ENCODE data around the gene TUBB3. TPM values are rescaled to one million over a fixed set of nuclear protein-coding genes. Genes with fewer than 3 reads are reported as not detected.
"Not testable (repeated sequence)": the region's sequence is repeated elsewhere in the genome, so short reads cannot be mapped to it uniquely, and the experiment has no call there.

The TUBB3 gene
- polyA plus RNA-seq, 3 donors, result 8.0 to 16.8 (median 13.9) TPM

DNA sequence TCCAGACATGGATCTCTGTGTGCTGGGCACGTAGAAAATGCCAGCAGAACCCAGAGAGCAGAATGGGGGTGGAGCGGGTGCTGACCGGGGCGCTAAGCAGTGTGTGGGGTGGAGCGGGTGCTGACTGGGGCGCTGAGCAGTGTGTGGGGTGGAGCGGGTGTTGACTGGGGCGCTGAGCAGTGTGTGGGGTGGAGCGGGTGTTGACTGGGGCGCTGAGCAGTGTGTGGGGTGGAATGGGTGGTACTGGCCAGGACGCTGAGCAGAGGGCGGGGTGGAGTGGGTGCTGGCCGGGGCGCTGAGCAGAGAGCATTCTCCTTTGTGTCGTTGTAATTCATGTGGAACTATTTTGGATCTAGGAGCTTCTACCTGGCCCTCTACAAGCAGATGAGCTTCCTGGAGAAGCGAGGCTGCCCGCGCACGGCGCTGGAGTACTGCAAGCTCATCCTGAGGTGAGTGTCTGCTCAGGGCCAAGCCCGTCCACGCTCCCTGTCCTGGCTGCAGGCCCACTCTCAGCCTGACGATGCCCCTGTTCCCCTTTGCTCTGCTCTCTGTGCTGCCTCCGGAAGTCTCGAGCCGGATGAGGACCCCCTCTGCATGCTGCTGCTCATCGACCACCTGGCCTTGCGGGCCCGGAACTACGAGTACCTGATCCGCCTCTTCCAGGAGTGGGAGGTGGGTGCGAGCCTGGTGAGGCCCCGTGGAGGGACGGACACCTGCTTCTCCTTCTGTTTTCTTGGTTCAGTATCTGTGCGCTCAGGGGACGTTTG is 24.8 kb upstream of the TUBB3 start:
- no peak for DNase-seq

DNA sequence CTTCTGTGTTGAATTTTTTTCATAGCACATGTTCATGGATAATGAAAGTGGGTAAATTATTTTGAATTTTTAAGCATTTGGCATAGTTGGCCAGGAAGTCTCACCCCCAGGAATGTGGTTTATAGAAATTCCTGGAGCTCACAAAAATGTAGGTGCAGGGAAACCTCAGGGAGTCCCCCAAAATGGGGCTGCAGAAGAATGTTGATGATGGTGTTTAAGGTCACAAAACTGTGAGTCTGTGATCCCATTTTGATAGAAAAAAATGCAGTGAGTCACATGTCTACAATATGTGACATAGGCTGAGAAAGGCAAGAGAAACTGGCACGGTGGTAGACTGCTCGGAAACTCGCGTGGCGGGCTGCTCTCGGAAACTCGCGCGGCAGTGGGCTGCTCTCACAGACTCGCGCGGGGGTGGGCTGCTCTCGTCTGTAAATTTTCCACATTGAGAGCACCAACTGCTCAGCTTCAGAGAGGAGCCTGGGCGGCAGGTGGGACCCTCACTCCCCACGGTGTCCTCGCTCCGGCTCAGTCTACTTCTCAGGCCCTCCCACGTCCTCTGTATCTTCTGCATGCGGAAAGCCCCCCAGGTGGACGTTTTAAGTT is 23.2 kb upstream of the TUBB3 start:
- DNase-seq, result no peak

DNA sequence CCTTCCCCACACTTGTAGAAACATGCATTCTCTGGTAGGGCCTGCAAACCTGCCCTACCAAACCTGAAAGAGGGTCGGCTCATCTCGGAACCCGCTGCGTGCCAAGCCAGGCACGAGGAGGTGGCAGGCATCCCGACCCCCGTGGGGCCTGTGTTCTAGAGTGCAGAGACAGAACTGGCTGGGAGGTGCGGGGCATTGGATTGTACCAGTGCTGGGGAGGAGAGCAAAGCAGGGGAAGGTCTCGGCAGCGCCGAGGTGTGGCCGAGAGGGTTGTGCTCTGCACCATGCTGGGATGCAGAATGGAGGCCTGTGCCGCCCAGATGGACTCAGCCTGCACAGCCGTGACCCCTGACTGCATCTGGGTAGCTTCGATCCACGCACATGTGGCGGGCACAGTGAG is 22.3 kb upstream of the TUBB3 start:
- no peak for DNase-seq

DNA sequence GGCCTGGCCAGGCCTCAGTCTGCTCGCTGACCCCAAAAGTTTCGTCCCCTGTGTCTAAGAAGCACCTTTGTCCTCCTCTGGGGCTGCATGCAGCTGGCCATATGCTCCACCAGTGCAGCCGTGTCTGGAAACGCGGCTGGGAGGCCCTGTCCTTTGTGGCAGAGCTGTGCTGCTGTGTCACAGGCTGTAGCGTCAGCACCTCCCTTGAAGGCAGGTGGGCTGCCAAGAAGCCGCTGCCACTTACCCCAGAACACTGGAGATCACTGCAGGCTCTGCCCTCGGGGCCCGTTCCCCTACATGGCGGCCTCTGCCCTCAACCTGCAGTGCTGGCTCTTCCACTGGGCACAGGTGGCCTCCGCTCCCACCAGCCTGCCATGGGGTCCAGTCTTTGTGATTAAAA is 20.2 kb upstream of the TUBB3 start:
- DNase-seq, result no peak

DNA sequence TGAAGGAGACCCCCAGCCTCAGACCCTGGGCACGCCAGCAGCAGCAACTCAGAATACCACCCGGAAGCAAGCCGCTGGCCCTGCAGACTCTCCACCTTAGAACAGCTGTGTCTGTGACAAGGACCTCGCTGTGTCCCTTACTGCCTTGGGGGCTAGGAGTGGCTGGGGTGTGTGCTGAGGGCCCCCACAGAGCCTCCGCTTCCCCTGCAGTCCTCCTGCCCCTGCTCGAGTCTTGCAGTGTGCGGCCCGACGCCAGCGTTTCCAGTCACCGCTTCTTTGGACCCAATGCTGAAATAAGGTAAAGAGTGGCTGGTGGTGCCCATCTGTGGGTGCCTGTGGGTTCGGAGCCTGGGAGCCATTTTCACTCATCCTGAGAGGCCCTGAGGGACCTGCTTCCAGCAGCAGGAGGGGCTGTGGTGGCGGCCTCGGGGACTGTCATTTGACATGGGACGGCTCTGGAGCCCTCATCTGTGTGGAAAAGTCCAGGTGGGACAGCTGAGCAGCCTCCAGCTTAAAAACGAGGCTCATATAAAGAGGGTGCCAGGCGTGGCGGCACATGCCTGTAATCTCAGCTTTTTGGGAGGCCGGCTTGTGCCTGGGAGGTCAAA is 19.1 kb upstream of the TUBB3 start:
- no peak for DNase-seq

DNA sequence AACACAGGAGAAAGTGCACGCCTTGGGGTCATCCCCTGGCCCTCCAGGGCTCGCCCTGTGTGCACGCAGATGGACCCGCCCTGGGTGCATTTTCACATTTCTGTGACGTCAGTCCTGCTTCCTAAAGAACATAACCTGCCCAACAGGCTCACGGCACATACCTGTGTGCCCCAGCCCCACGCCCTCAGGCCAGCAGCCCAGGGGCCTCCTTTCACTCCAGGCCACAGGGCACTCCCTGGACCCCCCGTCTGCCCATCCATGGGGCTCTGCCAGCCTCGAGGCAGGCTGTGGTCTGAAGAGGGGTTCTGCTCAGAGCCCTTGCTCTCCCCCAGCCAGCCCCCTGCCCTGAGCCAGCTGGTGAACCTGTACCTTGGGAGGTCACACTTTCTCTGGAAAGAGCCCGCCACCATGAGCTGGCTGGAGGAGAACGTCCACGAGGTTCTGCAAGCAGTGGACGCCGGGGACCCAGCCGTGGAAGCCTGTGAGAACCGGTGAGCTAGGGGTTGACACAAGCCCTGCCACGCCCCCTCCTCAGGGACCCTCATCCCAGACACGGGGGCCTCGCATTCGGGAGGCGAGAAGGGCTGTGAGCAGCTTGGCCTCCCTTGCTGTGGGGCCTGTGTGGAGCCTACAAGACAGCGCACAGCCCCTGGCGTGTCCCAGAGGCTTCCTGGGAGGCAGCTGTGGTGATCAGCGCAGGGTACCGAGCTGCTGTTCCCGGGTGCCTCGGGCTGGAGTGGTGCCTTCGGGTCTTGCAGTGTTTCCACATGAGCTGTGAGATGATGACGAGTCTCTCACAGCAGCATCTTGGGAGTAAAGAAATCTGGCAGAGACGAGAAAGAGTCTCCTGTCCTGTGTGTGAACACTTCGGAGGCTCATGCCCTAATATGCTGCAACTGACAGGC is 18.3 kb upstream of the TUBB3 start:
- no peak for DNase-seq

DNA sequence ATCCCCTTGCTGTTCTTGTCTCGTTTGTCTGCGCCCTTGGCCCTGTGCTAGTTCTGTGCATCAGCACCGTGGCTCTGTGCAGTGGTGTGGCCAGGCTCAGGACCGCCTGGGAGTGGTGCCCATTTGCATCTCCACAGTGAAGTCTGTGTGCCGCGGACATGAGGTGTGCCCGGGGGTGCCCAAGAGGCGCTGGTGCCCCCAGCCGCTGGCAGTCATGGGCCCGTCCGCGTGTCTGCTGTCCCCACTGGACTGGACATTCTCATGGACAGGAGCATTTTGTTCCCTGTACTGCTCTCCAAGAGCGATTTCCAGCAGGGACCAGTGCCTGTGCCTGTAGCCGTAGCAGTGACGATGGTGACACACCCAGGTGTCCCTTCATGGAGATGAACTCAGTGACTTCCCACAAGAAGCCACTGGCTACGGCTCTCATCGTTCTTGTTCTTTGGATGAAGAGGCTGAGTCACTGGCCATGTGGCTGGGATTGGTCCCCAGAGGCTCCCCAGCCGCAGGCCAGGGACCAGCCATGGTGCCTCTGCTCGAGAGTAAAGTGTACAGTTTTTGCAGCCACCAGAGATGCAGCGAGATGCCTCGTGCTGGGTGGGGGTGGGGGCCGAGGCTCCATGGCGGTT is 17.5 kb upstream of the TUBB3 start:
- no peak for DNase-seq

DNA sequence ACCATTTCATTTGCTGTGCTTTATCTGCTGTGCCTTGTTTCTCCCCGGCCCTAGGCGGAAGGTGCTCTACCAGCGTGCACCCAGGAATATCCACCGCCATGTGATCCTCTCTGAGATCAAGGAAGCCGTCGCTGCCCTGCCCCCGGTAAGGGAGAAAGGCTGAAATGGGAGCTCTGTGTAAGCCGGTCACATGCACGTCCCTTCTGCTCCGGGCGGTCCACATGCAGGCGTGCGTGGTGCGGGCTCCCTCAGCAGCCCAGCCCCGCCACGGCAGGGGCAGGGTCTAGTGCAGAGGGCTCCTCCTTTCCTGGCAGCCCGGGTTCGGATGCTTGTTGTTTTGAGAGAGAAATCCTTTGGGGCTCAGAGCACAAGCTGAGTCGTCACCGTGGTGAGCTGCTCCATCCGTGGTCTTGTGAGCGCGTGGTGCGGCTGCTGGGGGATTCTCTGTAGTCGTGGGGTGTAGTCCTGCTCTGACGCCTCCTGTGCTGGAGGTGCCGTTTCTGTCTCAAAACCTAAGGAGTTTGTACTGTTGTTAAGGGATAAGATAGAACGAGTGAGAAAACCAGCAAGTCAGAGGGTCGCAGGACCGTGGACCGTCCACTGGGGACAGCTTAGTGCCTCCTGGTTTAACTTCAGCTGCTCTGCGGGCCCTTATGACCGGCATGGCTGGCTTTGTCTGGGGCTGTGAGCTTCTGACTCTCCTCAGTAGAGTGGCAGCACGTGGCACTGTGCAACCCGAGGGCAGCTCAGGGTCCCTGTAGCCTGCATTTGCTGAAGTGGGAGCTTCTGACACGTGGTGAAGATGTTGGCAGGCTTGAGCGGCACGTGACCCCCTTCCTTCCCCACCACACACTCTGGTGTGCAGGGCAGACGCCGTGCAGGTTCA is 16.8 kb upstream of the TUBB3 start:
- no peak for DNase-seq

DNA sequence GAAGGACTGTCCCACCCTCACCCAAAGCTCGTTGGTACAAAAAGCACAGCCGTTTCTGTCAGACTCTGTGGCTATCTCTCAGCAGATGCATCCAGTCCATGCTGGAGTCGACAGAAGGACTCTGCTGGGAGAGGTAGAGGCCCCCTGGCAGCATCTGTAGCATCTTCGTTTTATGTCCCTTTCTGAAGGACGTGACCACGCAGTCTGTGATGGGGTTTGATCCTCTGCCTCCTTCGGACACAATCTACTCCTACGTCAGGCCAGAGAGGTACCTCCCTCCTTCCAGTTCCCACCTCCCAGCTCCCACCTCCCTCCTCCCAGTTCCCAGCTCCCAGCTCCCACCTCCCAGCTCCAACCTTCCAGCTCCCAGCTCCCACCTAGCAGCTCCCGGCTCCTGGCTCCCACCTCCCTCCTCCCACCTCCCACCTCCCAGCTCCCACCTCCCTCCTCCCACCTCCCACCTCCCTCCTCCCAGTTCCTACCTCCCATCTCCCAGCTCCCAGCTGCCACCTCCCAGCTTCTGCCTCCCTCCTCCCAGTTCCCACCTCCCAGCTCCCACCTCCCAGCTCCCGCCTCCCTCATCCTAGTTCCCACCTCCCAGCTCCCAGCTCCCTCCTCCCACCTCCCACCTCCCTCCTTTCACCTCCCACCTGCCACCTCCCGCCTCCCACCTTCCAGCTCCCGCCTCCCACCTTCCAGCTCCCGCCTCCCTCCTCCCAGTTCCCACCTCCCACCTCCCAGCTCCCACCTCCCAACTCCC is 15.9 kb upstream of the TUBB3 start:
- DNase-seq, result no peak

DNA sequence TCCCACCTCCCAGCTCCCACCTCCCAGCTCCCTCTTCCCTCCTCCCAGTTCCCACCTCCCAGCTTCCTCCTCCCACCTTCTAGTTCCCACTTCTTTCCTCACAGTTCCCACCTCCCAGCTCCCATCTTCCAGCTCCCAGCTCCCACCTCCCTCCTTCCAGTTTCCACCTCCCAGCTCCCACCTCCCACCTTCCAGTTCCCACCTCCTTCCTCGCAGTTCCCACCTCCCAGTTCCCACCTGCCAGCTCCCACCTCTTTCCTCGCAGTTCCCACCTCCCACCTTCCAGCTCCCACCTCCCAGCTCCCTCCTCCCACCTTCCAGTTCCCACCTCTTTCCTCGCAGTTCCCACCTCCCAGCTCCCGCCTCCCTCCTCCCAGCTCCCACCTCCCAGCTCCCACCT is 14.9 kb upstream of the TUBB3 start:
- no peak for DNase-seq

DNA sequence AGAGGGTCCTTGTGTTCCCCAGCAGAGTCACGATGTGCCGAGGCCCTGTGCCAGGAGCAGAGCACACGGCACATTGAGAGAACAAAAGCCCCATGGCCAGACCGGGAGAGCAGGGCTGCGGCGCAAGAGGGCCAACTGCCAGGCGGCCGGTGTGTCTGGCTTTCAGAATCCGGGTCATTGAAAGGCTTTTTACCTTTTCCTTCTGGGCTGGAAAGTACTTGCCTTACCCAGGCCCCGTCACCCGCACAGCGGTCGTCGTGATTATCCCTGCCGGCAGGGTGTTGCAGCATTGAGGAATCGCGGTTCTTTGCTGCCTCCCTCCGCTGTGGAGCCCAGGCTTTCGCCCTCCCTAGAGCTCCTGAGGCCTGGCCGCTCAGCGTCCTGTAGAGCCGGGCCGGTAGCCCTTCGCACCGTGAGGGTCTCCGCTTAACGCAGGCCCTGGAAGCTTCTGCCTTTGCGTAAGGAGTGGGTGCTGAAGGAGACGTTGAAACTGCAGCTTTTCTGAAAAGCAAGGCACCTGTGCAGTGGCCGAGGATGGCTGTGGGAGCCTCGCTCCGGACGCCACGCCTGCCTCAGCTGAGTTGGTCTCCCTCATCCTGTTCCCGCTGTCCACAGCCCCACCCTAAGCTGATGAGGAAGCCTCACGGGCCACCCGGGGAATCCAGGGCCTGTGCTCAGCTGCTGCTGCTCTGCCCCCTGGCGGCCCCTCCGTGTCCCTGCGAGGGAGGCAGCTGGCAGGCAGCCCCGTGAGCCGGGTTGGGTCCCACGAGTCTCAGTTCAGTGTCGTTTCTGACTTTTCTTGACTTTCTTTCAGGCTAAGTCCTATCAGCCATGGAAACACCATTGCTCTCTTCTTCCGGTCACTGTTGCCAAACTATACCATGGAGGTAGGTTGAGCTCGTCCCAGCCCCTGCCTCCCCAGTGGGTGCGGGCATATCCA is 13.1 kb upstream of the TUBB3 start:
- peak; percentile 31 for DNase-seq

DNA sequence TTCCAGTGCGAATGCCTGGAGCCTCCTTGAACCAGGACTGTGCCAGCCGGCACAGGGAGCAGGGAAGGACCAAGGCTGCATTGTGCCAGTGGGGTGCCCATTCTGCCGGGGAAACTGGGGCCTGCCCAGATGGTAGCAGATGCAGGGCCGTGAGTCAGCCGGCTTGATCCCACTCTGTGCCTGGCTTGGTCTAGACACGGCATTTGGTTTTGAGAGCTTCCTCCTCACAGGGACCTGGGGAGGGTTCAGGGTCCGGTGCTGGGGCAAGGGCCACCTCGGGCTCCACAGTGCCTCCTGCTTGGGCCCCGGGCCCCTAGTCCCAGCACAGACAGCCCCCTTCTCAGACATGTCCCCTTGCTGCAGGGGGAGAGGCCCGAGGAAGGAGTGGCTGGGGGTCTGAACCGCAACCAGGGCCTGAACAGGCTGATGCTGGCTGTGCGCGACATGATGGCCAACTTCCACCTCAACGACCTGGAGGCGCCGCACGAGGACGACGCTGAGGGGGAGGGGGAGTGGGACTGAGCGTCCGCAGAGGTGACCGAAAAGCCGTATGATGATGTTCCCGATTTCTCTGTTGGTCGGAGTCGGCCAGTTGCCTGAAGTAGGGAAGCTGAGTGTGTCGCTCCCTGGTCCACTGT is 12.3 kb upstream of the TUBB3 start:
- DNase-seq, result no peak

DNA sequence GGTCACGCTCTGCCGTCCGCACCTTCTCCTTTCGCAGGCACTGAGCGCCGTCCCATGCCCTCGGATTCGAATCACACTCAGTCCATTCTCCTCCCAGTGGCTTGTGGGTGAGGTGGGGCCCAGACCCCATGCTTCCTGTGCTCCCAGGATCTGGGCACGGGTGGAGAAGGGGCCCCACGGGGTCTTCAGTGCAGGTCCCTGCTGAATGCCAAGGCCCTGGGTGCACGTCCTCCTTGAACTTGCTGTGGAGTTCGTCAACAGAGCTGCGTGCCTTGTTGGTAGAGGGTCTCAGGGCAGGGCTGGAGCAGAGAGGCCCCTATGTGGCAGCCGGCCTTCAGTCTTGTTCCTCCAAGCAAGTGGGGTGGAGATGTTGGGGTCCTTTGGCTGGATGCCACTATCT is 11.8 kb upstream of the TUBB3 start:
- no peak for DNase-seq

DNA sequence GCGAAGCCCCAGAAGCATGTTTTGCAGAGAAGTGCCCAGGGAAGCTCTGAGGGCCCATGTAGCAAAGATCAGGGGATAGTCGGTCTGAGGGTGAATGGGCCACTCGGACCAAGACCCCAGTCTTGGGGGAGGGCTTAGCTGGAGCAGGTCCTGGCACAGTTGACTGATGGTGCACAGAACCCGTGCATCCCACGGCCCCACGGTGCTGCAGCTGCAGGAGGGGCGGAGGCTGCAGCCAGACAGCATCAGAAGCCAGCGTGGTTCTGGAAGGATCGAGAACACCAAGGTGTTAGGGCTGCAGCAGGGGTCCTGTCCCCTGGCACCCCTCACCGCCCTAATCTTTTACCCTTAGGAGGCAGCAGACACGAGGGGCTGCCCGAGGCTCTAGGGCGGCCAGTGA is 11.0 kb upstream of the TUBB3 start:
- no peak for DNase-seq

DNA sequence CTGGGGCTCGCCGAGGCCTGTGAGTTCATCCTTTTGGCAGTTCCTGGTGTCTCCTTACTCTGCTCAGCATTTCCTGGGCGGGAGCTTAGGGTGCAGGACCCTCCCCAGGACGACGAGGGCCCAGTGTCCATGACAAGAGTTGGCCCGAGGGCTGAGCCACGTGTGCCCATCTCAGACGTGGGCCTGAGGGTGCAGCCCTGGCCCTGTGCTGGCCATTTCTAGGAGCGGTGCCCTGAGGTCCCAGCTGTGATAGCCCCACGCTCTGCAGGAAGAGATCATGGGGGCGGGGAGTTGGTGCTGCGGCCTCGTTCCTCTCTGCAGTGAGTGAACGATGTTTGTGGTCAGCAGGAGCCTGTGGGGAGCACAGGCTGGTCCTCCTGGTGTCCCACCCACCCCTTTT is 10.5 kb upstream of the TUBB3 start:
- DNase-seq, result no peak

DNA sequence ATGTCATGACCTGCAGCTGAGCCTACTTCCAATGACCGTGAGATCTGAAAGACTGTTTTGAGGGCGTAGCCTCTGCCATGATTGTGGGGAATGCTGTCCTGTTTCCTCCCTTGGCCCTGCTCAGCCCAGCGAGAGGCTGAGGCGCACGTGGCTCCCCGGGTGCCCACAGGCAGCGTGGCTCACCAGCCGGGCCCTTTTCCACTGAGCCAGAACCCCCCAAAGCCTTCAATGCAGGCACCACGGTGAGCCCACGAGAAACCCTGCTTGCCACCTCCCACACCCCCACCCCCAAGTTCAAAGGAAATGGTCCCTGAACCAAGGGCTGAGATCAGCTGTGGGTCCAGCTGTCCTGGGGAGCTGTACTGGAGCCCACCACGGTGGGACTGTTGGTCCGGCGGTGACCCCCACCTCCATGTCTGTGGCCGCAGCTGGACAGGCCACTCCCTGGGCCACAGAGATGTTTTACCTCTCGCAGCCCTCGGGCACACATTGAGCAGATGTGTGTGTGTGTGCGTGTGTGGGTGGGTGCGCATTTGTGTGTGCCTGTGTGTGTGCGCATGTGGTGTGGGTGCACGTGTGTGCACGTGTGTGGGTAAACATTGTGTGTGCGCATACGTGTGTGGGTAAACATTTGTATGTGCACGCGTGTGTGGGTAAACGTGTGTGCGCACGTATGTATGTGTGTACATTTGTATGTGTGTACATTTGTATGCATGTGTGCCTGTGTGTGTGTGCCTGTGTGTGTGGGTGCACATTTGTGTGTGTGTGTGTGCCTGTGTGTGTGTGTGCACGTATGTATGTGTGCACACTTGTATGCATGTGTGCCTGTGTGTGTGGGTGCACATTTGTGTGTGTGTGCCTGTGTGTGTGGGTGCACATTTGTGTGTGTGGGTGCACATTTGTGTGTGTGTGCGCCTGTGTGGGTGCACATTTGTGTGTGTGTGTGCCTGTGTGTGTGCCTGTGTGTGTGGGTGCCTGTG is 9.4 kb upstream of the TUBB3 start:
- DNase-seq, result no peak

DNA sequence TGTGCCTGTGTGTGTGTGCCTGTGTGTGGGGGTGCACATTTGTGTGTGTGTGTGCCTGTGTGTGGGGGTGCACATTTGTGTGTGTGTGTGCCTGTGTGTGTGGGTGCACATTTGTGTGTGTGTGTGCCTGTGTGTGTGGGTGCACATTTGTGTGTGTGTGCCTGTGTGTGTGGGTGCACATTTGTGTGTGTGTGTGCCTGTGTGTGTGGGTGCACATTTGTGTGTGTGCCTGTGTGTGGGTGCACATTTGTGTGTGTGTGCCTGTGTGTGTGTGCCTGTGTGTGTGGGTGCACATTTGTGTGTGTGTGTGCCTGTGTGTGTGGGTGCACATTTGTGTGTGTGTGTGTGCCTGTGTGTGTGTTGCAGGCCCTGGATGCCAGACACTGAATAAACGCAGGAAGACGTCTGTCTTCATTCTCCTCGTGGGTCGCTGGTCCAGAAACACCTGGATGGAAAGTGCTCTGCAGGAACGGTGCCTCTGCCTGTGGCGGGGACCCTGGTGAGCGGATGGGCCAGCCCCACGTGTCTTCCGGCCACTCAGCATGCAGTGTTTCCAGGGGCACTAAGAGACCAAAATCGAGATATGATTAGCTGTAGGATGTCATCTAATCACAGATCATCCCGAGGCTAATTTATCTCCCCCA is 8.4 kb upstream of the TUBB3 start:
- DNase-seq, result not testable (repeated sequence)
